ENCODE data around the gene COTL1. TPM values are rescaled to one million over a fixed set of nuclear protein-coding genes. Genes with fewer than 3 reads are reported as not detected.

COTL1 gene
- total and polyA plus RNA-seq, 2 donors, result 117 to 145 TPM

DNA sequence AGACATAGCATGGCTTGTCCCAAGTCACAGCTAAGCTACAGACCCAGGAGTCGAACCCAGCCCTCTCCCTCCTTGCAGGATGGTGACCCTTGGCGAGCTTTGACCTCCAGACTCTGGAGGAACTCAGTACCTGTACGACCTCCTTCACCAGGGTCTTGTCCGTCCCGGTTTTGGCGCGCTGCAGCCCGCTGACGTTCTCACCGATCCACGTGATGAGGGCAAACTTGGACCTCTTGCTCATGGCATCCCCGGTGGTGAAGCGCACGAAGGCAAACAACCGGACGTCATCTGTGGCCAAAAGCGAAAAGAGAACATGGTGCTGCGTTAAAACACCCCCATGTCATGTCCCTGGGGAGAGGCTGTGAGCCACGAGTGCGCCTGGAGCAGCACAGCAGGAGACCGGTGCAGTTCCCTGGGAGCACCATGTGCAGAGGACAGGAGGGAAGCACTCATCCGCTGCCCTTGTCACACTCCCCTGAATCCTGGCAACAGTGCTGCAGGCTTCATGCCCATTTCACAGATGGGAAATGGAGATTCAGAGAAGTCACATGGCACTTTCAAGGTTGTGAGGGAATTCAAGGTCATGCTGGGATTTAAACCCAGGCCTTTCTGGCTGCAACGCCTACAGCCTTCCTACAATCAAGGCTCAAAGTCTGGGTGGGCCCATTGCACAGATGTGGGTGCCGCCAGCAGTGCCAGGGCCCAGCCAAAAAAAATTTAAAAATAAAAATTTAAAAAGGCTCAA lies 27.7 kb downstream of the COTL1 start:
- H3K27me3 ChIP-seq (ENCODE audit: control insufficient read depth in 2 of 2, insufficient read depth in 1 of 2, low read length in 1 of 2), result no peaks in the 10 kb centered on the region
- H3K27ac ChIP-seq (ENCODE audit: low read depth in 1 of 2, low read length in 1 of 2), result no peak overlapping the region
- peaks cover 0 to 3% of the 10 kb centered on the region in 2 donors for H3K9me3 ChIP-seq (ENCODE audit: control insufficient read depth in 2 of 2, insufficient read depth in 1 of 2, low read length in 1 of 2)
- no peak overlapping the region for H3K4me3 ChIP-seq (ENCODE audit: low read length in 2 of 2)
- H3K4me1 ChIP-seq (ENCODE audit: control insufficient read depth in 2 of 2, insufficient read depth in 2 of 2, low read length in 2 of 2), result peaks cover 0 to 16% of the 10 kb centered on the region in 2 donors
- DNase-seq (ENCODE audit: low read depth in 6 of 9, low spot score in 9 of 9), result no peak
- 98% methylated on average over 24 of the region's 24 CpGs for WGBS
- peaks cover 5 to 17% of the 10 kb centered on the region in 2 donors for H3K36me3 ChIP-seq (ENCODE audit: control insufficient read depth in 2 of 2, insufficient read depth in 2 of 2, low read length in 1 of 2)

DNA sequence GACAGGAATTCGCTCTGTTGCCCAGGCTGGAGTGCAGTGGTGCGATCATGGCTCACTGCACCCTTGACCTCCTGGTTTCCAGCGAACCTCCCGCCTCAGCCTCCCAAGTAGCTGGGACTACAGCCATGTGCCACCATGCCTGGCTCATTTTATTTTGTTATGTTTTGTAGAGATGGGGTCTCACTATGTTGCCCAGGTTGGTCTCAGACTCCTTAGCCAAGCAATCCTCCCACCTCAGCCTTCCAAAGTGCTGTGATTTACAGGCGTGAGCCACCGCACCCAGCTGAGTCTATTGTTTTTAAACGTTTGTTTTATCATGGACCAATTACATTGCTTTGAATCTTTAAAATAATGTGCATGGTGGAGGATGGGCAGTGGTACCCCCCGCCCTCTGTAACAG lies 28.9 kb downstream of the COTL1 start:
- no peak overlapping the region for H3K27ac ChIP-seq (ENCODE audit: low read depth in 1 of 2, low read length in 1 of 2)
- H3K27me3 ChIP-seq (ENCODE audit: control insufficient read depth in 2 of 2, insufficient read depth in 1 of 2, low read length in 1 of 2), result no peaks in the 10 kb centered on the region
- peaks cover 0 to 4% of the 10 kb centered on the region in 2 donors for H3K4me1 ChIP-seq (ENCODE audit: control insufficient read depth in 2 of 2, insufficient read depth in 2 of 2, low read length in 2 of 2)
- 97% methylated on average over 8 of the region's 8 CpGs for WGBS
- H3K4me3 ChIP-seq (ENCODE audit: low read length in 2 of 2), result no peak overlapping the region
- no peak for DNase-seq (ENCODE audit: low read depth in 6 of 9, low spot score in 9 of 9)
- no peaks in the 10 kb centered on the region for H3K9me3 ChIP-seq (ENCODE audit: control insufficient read depth in 2 of 2, insufficient read depth in 1 of 2, low read length in 1 of 2)
- peaks cover 5 to 17% of the 10 kb centered on the region in 2 donors for H3K36me3 ChIP-seq (ENCODE audit: control insufficient read depth in 2 of 2, insufficient read depth in 2 of 2, low read length in 1 of 2)

DNA sequence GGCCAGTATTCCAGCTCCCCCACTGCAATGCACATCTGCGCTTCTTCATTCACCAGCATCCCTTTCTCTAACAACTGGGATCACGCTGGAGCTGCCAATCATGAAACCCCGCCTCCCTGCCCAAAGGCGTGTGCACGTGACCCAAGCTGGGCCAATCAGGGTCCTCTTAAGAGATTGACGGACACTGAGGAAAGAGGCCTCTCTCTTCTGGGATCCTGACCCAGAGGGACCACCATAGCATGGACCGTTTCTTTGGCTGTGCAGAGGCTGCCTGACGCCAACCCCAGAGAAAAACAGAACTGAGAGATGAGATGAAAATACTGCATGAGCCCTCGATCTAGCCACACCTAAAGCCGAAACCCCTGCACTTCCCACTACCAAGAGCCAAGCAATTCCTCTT lies 32.0 kb downstream of the COTL1 start:
- Histone ChIP-seq H3K4me3 (ENCODE audit: low read length in 2 of 2) (no peak overlapping the region), H3K27me3 (ENCODE audit: control insufficient read depth in 2 of 2, insufficient read depth in 1 of 2, low read length in 1 of 2) (no peaks in the 10 kb centered on the region), H3K27ac (ENCODE audit: low read depth in 1 of 2, low read length in 1 of 2) (no peak overlapping the region), H3K4me1 (ENCODE audit: control insufficient read depth in 2 of 2, insufficient read depth in 2 of 2, low read length in 2 of 2) (no peaks in the 10 kb centered on the region), H3K36me3 (ENCODE audit: control insufficient read depth in 2 of 2, insufficient read depth in 2 of 2, low read length in 1 of 2) (peaks cover 10 to 17% of the 10 kb centered on the region in 2 donors), H3K9me3 (ENCODE audit: control insufficient read depth in 2 of 2, insufficient read depth in 1 of 2, low read length in 1 of 2) (no peaks in the 10 kb centered on the region)
- no peak for DNase-seq (ENCODE audit: low read depth in 6 of 9, low spot score in 9 of 9)
- WGBS, result 94% methylated on average over 10 of the region's 10 CpGs

DNA sequence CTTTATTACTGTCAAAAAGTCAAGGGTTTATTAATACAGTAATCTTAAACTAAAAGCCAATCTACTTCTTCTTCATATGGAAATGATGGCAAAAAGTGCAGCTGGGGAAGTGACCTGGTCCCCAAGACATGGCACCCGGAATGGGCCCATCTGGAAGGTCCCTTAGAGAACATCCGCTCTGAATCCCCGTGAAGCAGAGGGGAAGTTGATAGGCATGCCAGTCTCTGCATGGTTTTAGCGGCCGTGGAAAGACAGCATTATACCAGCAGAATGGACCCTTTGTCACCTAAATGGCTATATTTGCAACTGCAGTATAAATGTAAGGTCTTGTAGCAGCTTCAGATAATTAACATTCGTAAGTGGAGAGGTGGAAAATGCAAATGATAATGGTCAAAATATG lies 32.4 kb downstream of the COTL1 start:
- H3K9me3 ChIP-seq (ENCODE audit: control insufficient read depth in 2 of 2, insufficient read depth in 1 of 2, low read length in 1 of 2), result no peaks in the 10 kb centered on the region
- no peak for DNase-seq (ENCODE audit: low read depth in 6 of 9, low spot score in 9 of 9)
- H3K4me3 ChIP-seq (ENCODE audit: low read length in 2 of 2), result no peak overlapping the region
- no peaks in the 10 kb centered on the region for H3K27me3 ChIP-seq (ENCODE audit: control insufficient read depth in 2 of 2, insufficient read depth in 1 of 2, low read length in 1 of 2)
- no peak overlapping the region for H3K27ac ChIP-seq (ENCODE audit: low read depth in 1 of 2, low read length in 1 of 2)
- H3K36me3 ChIP-seq (ENCODE audit: control insufficient read depth in 2 of 2, insufficient read depth in 2 of 2, low read length in 1 of 2), result peaks cover 10 to 17% of the 10 kb centered on the region in 2 donors
- 93% methylated on average over 6 of the region's 6 CpGs for WGBS
- H3K4me1 ChIP-seq (ENCODE audit: control insufficient read depth in 2 of 2, insufficient read depth in 2 of 2, low read length in 2 of 2), result no peaks in the 10 kb centered on the region

DNA sequence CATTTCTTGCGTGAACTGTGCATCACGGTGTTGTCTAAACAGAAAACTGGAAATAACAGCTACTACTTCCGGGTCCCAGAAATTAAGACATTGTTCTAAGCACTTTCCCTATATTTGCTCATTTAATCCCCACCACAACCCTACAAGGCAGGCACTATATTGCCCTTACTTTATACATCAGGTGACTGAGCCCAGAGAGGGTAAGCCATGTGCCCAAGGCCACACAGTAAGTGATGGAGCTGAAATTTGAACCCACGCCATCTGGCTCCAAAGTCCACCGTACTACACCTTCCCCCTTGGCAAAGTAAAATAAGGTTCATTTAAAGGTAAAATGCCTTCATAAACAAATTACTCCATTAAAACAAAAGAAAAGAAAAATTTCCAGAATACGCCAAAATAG lies 33.2 kb downstream of the COTL1 start:
- H3K27ac ChIP-seq (ENCODE audit: low read depth in 1 of 2, low read length in 1 of 2), result no peak overlapping the region
- H3K27me3 ChIP-seq (ENCODE audit: control insufficient read depth in 2 of 2, insufficient read depth in 1 of 2, low read length in 1 of 2), result no peaks in the 10 kb centered on the region
- peaks cover 5 to 10% of the 10 kb centered on the region in 2 donors for H3K36me3 ChIP-seq (ENCODE audit: control insufficient read depth in 2 of 2, insufficient read depth in 2 of 2, low read length in 1 of 2)
- H3K4me3 ChIP-seq (ENCODE audit: low read length in 2 of 2), result no peak overlapping the region
- H3K4me1 ChIP-seq (ENCODE audit: control insufficient read depth in 2 of 2, insufficient read depth in 2 of 2, low read length in 2 of 2), result no peaks in the 10 kb centered on the region
- 96% methylated on average over 6 of the region's 6 CpGs for WGBS
- H3K9me3 ChIP-seq (ENCODE audit: control insufficient read depth in 2 of 2, insufficient read depth in 1 of 2, low read length in 1 of 2), result no peaks in the 10 kb centered on the region
- no peak for DNase-seq (ENCODE audit: low read depth in 6 of 9, low spot score in 9 of 9)

DNA sequence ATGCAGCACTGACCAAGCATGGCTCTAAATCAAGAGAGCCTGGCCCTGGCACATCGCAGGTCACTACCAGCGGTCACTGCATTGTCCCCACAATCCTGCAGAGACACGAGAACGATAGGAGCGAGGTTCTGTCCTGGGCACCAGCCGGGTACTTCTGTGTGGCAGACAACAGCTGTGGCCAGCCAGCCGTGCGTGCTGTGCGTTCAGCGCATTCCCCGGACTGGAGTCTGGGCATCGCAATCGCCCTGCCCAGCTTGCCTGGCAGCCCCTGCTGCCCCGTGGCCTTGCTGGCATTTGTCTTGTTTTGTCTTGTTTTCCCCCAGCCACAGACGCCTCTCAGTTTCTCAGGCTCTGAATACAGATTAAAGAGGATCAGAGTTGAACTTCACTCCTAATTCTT lies 33.9 kb downstream of the COTL1 start:
- Histone ChIP-seq H3K4me3 (ENCODE audit: low read length in 2 of 2) (no peak overlapping the region), H3K9me3 (ENCODE audit: control insufficient read depth in 2 of 2, insufficient read depth in 1 of 2, low read length in 1 of 2) (no peaks in the 10 kb centered on the region), H3K36me3 (ENCODE audit: control insufficient read depth in 2 of 2, insufficient read depth in 2 of 2, low read length in 1 of 2) (peaks cover 4 to 5% of the 10 kb centered on the region in 2 donors), H3K27ac (ENCODE audit: low read depth in 1 of 2, low read length in 1 of 2) (no peak overlapping the region), H3K4me1 (ENCODE audit: control insufficient read depth in 2 of 2, insufficient read depth in 2 of 2, low read length in 2 of 2) (no peaks in the 10 kb centered on the region), H3K27me3 (ENCODE audit: control insufficient read depth in 2 of 2, insufficient read depth in 1 of 2, low read length in 1 of 2) (no peaks in the 10 kb centered on the region)
- DNase-seq (ENCODE audit: low read depth in 6 of 9, low spot score in 9 of 9), result no peak
- WGBS, result 91% methylated on average over 15 of the region's 15 CpGs

DNA sequence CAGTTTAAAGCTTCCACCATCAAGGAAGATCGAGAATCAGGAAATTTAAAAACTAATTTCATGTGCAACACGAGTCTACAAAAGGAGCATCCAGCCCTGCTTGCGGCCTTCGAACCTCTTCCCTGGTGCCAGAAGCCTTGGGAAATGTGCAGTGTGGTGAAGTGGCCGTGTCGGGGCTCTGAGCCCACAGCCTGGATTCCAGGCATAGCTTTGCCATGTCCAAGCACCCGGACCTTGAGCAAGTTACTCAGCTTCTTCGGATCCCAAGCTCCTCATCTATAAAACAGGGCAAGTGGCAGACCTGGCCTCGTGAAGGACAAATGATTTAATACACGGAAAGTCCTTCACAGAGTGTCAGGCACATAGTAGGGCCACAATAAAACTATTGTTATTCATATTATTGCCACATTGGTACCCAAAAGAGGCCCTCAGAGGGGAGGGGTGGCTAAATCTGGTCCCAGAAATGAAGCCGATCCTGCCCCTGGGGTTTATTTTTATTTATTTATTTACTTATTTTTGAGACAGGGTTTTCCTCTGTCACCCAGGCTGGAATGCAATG lies 34.8 kb downstream of the COTL1 start:
- Histone ChIP-seq H3K36me3 (ENCODE audit: control insufficient read depth in 2 of 2, insufficient read depth in 2 of 2, low read length in 1 of 2) (peaks cover 0 to 5% of the 10 kb centered on the region in 2 donors), H3K4me3 (ENCODE audit: low read length in 2 of 2) (no peak overlapping the region), H3K27me3 (ENCODE audit: control insufficient read depth in 2 of 2, insufficient read depth in 1 of 2, low read length in 1 of 2) (no peaks in the 10 kb centered on the region), H3K4me1 (ENCODE audit: control insufficient read depth in 2 of 2, insufficient read depth in 2 of 2, low read length in 2 of 2) (no peaks in the 10 kb centered on the region), H3K27ac (ENCODE audit: low read depth in 1 of 2, low read length in 1 of 2) (no peak overlapping the region), H3K9me3 (ENCODE audit: control insufficient read depth in 2 of 2, insufficient read depth in 1 of 2, low read length in 1 of 2) (no peaks in the 10 kb centered on the region)
- 96% methylated on average over 11 of the region's 11 CpGs for WGBS
- no peak for DNase-seq (ENCODE audit: low read depth in 6 of 9, low spot score in 9 of 9)

DNA sequence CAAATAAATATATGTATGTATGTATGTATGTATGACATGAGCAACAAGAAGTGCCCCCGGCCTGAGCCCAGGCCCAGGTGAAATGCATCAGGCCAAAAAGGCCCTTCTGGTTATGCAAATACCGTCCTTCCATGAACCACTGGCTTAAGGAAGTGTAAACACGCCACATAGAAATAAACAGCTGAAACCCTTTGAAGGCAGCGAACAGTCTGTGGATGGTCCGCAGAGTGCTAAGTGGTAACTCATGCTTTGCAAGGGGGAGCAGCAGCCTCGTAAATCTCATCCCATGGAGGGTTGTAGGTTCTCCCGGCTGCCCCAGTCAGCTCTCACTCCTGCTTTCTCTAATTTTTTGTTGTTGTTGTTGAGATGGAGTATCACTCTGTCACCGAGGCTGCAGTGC lies 36.7 kb downstream of the COTL1 start:
- Histone ChIP-seq H3K27me3 (ENCODE audit: control insufficient read depth in 2 of 2, insufficient read depth in 1 of 2, low read length in 1 of 2) (no peaks in the 10 kb centered on the region), H3K27ac (ENCODE audit: low read depth in 1 of 2, low read length in 1 of 2) (no peak overlapping the region), H3K9me3 (ENCODE audit: control insufficient read depth in 2 of 2, insufficient read depth in 1 of 2, low read length in 1 of 2) (no peaks in the 10 kb centered on the region), H3K4me1 (ENCODE audit: control insufficient read depth in 2 of 2, insufficient read depth in 2 of 2, low read length in 2 of 2) (peaks cover 0 to 3% of the 10 kb centered on the region in 2 donors), H3K4me3 (ENCODE audit: low read length in 2 of 2) (no peak overlapping the region), H3K36me3 (ENCODE audit: control insufficient read depth in 2 of 2, insufficient read depth in 2 of 2, low read length in 1 of 2) (peaks cover 2 to 5% of the 10 kb centered on the region in 2 donors)
- WGBS, result 95% methylated on average over 8 of the region's 8 CpGs
- no peak for DNase-seq (ENCODE audit: low read depth in 6 of 9, low spot score in 9 of 9)

DNA sequence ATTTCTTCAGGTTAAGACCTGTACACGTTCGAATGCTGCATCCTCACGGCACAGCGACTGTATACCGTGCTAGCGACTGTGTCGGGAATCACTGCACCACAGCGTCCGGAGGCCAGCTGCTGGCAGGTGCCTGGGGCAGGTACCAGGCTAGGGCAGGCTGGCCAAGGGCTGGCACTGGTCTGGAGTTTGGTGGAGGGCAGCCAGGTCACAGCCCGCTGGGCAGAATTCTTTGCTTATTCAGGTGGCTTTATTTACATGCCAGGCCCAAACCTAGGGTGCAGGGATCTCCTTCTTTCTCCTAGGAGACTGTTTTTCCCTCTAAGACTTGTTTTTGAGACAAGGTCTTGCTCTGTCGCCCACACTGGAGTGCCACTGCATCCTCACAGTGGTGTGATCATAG lies 37.9 kb downstream of the COTL1 start:
- no peak for DNase-seq (ENCODE audit: low read depth in 6 of 9, low spot score in 9 of 9)
- H3K4me1 ChIP-seq (ENCODE audit: control insufficient read depth in 2 of 2, insufficient read depth in 2 of 2, low read length in 2 of 2), result peaks cover 0 to 3% of the 10 kb centered on the region in 2 donors
- WGBS, result 96% methylated on average over 11 of the region's 11 CpGs

More for the DNA sequence above, 37.9 kb downstream of the COTL1 start:
- H3K9me3 ChIP-seq (ENCODE audit: control insufficient read depth in 2 of 2, insufficient read depth in 1 of 2, low read length in 1 of 2), result no peaks in the 10 kb centered on the region
- H3K27me3 ChIP-seq (ENCODE audit: control insufficient read depth in 2 of 2, insufficient read depth in 1 of 2, low read length in 1 of 2), result no peaks in the 10 kb centered on the region
- H3K4me3 ChIP-seq (ENCODE audit: low read length in 2 of 2), result no peak overlapping the region
- no peak overlapping the region for H3K27ac ChIP-seq (ENCODE audit: low read depth in 1 of 2, low read length in 1 of 2)
- H3K36me3 ChIP-seq (ENCODE audit: control insufficient read depth in 2 of 2, insufficient read depth in 2 of 2, low read length in 1 of 2), result peaks cover 2 to 5% of the 10 kb centered on the region in 2 donors
